Measurements from ENCODE around the gene NXPH1.

Gene NXPH1

DNA sequence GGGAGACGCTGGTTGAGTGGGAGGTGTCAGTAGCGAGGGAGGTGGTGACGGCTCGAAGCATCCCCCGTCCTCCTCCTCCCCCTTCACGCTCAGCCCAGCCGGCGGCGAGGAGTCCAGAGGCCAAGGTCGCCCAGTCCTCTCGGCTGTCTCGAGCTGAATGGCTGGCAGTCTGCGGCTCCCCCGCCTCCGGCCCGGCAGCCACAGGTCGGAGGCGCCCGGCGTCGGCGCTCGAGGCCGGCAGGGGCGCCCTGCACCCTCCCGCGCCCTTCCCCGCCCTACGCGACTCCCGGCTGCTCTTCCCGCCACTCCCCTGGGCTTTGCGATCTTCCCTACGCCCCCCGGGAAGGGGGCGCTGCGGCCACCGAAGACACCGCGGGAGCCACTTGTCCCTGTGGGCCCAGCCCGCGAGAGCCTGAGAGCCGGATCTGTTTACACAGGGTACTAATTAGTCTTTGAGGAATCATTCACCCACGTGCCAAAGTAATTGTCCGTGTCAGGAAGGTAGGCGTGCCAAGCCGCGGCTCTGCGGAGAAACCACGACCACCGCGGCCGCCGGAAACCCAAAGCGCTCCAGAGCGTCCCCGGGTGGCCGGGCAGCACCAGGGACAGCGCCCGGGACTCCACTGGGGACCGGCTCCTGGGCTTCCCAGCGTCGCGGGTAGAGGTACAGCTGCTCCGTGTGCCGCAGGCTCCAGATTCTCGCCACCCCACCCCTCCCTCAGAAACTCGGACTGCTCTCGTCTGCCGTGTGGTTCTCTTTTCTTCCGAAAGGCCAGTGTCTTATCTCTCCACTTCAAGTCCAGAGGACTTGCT, at the start of gene NXPH1:
Gene NXPH1 (plus strand): TSS at position 133 of the 813 bp plus-strand sequence.
- DNase-seq, result no peak

DNA sequence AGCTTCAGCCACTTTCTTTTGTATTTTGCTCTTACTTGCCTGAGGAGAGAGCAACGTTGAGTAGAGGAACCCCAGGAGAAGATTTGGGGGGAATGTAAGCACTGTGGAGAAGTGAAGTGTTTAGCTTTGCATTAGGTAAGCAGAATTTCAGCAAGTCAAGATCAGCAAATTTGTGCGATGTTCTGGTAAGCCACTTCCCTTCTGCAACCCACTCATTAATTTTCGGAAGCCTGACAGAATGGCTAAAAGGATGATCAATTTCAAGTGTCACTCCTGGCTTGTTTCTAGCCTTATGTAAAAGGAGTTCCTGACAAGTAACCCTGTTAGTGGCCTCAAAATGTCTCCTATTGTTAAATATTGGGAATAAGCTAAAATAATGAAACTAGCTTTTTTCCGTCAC, 48.5 kb upstream of the NXPH1 start:
- DNase-seq, result no peak

DNA sequence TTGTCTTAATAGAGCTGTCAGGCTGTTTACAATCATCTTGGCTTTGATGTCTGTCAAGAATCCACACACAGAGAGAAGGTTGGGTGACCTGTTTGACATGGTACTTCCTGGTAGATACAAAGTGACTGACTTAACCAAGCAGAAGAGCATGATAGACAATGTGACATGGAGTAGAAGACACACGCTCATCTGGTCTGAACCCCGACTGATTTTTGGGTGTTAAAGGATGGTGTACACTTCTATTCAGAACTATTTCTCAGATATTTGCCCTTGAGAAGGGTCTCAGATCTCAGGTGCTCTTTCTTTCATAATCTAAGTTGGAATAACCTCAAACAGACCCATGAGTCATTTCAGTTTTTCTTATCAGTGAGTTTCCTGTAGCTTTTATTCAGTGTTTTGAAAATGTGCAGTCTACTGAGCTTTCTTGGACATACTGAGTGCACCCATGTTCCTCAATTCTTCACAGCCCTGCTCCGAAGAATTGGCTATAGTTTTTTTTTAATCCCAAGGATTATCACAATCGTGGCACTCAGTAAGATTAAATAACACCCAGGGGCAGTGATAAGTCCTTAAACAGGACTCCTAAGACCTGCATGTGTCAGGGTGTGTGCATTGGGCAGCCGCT, 46.4 kb upstream of the NXPH1 start:
- no peak for DNase-seq

DNA sequence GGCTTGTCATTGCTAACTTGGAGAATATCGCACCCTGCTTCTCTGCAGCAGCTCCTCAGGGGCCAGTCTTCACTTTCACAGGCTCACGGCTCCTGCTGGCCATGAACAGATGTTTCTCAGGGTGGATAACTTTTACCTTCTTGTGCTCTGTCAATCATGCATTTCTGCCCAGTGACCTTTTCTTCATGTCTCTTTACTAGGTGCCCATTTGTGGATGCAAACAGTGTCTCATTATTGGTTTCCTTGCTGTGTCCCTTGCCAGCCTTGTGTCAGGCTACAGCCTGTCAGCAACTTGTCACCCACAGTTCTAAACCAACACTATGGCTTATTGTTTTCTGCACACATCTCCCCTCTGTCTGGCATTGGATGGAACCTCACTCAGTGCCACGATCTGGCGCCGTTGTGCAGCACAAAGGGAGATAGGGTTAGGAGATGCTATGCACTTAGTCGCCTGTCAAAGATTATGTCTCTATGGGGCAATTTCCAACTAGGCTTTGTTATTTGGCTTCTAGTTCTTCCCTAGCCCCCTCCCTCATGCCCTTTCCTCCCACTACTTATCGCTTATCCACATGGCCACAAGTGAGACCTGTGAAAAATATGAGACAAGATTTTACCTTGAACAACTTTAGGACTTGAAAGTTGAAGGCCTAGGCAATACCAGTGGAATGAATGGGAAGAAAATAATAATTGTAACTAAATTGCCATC, 45.7 kb upstream of the NXPH1 start:
- no peak for DNase-seq

DNA sequence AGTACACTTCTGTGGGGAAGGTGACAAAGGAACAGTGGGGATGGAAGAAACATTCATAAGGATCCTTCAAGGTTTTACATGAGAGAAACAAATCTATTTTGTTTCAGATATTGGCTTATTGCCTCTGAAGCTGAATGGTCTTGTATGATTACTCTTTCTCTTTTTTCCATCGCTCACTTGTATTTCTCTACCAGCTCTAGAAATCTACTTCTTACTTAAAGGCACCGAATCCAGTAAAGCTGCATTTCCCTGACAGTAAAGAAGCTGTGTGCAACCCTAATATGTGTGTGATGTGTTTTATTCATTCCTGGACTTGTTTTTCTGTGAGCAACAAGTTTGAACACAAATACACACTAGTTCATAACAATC, 45.2 kb upstream of the NXPH1 start:
- DNase-seq, result no peak

DNA sequence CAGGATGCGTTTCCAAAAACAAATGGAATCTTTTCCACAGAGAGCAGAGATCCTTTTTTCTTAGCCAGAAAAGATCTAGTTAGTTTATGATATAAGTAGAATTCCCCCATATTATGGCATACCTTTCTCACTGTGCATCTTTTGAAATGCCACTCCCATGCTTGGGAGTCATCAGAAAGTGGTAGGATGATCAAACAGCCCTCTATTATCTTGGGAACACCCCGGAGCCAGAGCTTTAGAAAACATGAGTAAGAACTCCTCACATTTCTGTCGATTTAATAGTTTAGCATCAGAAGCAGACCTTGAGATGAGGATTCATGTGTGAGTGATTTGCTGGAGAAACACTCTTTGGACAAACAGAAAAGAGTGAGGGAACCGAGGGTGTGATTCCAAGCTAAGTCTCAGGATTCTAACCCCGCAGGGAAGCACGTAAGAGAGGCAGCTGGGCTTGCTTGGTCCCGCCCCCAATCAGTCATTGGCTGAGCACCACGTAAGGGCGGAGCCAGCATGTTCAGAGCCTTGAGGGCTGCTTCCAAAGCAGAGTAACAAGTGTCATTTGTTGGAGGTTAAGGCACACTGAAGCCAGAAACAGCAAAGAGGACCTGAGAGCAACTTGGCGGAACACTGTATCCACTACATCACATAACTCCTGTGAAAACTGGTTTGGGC, 43.7 kb upstream of the NXPH1 start:
- DNase-seq, result no peak

DNA sequence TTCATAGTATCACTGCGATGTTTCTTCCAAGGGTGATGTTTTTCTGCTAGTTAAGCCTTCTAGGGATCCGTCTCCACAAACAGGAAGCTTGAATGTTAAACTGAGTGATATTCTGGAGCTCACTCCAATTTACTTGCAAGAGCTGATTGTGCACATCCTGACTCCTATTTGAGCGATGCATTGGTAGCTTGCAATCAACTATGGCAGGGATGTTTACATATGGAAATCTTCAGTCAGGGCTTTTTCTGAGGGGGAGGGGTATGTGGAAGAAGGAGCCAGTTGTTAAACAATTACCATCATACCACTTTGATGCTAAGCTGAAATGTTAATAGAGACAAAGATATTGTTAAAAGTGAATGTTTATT, 43.2 kb upstream of the NXPH1 start:
- DNase-seq, result no peak

DNA sequence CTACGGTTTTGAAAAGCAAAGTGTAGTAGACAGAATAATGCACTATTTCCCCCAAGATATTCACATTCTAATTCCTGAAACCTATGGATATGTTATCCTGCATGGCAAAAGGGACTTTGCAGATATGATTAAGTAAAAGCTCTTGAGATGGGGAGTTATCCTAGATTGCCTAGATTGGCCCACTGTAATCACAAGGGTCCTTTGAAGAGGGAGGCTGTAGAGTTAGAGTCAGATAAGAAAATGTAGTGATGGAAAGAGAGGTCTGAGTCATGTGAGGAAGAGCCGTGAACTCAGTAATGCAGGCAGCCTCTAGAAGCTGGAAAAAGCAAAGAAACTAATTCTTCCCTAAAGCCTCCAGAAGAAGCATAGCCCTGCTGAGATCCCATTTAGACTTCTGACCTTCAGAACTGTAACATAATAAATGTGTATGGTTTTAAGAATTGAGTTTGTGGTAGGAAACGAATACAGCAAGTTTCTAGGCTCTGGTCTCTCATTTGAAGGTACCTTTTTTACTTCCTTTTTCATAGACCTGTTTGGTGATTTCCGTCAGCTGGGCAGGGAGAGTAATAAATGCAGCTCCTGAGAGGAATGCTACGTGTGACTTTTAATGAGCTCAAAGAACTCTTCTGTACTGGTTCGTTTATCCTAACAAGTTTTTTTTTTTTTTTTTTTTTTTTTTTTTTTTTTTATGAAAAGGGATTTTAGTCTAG, 41.9 kb upstream of the NXPH1 start:
- no peak for DNase-seq

DNA sequence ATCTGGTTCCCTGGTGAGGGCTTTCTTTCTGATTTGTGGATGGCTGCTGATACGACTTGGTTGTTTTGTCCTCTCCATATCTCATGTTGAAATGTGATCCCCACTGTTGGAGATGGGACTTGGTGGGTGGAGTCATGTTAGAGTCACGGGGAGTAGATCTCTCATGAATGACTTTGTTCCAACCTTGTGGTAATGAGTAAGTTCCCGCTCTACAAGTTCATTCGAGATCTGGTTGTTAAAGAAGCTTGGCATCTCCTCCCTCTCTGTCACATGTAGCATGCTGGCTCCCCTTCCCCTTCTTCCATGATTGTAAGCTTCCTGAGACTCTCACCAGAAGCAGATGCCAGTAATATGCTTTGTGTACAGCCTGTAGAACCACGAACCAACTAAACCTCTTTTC, 37.1 kb upstream of the NXPH1 start:
- DNase-seq, result no peak

DNA sequence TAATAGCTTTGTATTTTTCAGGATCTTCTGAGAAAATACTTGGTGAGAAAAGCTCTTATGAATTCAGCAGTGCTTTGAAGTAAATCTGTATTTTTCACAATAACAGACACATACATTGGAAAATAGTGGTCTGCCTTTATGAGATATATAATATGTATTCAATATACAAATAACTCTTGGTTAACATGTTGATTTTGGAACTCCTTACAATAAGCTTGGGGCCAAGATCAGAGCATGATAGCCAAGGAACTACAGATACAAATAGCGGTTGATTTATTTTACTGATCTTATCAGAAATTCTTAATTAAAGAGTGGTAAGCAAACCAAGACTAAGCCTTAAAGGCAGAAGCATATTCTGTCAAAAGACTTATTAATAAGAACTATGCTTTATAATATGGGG, 24.5 kb upstream of the NXPH1 start:
- no peak for DNase-seq

DNA sequence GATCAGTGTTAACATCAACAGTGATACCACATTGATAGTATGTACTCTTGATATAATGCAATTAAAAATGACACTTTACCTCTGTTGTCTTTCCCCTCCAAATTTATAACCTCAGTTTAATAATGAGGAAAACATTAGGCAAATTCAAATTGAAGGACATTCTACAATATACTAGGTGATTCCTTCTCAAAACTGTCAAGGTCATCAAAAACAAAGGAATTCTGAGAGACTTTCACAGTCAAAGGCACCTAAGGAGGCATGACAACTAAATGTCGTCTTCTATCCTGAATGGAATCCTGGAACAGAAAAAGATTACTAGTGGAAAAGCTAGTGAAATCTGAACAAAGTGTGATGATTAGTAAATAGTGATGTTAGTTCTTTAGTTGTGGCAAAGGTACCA, 22.3 kb upstream of the NXPH1 start:
- no peak for DNase-seq

DNA sequence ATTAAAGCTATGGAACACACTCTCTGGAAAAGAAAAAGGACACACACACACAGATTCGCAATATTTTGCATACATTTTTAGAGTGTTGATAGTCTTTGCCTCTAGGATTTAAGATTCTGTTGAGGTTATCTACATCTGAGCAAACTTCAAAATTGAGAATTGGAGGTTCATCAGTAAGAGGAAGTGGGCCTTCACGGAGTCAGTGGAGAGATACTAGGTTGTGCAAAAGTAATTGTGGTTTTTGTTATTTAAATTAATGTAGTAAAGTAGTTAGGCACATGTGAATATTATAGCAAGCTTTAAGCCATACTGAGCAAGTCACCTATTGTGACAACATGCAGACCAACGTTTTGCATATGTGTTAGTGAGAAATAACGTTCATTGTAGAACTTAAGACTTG, 19.8 kb upstream of the NXPH1 start:
- no peak for DNase-seq

DNA sequence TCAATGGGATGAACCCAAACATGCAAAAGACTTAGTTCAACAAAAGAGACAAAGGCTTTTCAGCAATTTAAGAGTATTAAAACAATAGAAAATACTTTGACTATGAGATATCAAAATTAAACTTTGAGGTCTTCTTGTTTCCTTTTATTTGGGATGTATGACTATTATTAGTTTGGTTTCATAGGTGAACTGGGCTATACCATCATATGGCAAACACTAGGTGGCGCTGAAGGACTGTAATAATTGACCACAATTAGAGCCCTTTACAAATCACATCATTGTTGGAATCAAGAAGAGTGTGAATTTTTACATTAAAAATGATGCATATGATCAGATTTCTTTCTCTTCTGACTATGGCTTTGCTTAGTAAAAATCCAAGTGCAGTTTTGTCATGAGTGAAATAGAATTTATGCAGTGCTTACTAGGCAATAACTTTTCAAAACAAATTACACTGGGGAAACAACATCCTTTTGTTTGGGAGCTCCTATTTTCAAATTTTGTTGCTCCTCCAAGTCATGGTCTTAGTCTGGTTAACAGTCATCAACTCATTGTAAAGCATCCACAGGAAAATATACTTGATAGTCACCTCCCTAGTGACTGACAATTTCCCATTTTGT, 14.7 kb upstream of the NXPH1 start:
- peak; percentile 94 for DNase-seq

DNA sequence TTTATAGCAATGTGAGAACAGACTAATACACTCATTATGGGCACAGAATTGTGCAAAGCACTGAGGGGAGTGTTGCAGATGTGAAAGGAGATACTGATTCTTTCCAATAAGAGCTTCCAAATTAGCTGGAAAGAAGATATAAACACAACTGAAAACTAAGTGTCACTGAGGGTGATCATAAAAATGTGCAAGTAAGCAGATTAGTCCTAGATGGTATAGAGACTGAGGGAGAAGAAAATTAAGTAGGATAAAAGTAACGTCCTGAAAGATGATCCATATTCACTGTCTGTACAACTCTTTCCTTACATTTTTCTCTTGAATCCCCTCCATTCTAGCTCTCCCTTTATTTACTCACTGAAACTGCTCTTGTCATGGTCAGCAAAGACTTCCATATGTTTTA, 11.2 kb upstream of the NXPH1 start:
- no peak for DNase-seq

DNA sequence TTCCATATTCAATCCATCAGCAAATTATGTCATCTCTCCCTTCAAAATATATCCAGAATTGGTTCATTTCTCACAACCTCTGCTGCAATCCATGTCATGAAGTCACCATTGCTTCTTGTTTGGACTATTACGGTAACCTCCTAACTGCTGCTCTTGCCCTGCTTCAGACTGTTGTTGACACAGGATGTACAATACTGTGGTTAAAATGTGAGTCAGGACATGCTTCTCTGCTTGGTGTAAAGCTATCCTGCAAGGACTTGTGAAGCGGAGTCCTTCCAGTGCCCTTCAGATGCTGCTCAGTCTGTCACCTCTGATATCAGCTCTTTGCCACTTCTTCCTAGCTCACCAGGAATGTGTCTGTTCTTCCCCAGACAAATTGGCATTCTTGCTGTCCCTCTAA, 10.4 kb upstream of the NXPH1 start:
- DNase-seq, result no peak

DNA sequence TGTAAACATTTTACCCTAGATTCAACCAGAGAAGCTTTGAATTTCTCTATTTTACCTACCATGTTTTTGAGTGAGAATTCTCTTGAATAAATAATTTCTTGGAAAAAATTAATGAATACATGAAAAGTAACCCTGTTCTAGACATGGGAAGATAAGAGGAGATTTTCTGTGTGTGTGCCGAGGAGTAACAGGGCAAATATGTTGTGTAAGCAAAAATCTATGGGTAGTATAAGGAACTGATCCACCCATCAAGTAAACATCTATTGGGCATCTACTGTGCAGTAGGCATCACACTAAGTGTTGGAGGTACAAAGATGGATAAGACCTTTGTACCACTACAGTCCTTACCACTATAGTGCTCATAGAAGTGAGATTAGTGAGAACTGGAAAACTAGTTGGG, 8.2 kb upstream of the NXPH1 start:
- DNase-seq, result no peak

DNA sequence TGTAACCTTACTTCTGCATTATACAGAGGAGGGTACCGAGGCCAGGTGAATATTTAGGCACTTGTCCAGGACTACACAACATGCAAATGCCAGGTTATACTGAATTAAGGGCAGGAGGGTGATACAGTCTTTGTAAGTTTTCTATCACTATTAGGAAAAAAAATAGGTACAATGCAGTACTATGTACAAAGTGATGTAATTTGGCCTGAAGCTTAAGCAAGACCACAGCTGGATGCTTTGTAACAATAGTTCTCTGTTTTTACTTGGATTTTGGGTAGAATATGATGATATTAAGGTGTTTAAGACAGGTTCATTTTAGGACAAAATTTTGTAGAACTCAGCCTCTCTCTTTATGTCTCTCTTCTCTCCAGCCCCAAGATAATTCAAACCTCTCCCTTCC, 2.8 kb upstream of the NXPH1 start:
- no peak for DNase-seq

DNA sequence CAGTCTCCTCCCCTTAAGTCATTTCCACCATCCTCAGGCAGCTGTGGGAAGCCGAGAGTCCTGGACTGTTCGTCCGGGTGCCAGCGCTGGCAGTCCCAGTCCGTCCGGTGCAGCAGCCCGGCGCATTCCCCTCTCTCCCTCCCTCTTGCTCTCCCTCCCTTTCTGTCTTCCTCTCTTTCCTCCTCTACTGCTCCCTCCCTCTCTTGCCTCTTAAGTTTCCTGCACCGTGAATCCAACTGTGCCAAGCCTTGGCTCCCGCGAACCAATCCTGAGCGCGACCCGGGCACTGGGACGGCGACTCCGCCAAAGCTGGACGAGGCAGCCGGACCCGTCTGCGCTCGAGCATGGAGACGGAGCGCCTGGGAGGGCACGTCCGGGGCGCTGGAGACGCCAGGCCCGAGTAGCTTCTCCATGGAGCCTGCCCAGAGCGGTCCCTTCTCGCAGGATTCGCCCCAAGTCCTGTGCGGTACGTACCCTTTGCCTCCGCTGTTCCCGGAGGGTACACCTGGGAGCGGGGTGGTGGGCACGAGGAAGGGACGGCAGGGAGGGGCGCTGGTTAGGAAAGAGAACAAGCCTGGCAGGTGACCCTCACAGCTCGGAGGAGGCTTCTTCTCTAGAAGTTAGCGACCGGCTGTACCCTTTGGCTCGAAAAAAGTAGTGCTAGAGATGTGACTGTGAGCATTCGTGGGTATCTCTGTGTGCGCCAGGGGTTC, 1.0 kb downstream of the NXPH1 start:
- DNase-seq, result no peak

DNA sequence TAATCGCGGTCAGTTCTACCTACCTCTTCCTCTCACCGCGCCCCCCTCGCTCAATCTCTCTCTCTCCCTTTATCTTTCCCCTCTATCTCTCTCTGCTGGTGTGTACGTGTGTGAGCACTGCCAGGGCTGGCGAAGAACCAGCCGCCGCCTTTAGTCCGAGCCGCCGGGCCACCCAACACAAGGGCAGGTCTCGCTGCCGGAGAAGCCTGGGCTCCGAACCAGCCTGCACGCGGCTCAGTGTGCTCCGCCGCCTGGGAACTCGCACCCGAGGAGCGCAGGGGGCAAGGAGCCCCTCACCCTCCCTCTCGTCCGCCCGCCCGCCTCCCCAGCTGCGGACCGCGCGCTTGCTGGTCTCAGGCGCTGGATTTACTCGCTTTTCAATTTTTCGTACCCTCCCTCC, 1.7 kb downstream of the NXPH1 start:
- DNase-seq, result no peak

DNA sequence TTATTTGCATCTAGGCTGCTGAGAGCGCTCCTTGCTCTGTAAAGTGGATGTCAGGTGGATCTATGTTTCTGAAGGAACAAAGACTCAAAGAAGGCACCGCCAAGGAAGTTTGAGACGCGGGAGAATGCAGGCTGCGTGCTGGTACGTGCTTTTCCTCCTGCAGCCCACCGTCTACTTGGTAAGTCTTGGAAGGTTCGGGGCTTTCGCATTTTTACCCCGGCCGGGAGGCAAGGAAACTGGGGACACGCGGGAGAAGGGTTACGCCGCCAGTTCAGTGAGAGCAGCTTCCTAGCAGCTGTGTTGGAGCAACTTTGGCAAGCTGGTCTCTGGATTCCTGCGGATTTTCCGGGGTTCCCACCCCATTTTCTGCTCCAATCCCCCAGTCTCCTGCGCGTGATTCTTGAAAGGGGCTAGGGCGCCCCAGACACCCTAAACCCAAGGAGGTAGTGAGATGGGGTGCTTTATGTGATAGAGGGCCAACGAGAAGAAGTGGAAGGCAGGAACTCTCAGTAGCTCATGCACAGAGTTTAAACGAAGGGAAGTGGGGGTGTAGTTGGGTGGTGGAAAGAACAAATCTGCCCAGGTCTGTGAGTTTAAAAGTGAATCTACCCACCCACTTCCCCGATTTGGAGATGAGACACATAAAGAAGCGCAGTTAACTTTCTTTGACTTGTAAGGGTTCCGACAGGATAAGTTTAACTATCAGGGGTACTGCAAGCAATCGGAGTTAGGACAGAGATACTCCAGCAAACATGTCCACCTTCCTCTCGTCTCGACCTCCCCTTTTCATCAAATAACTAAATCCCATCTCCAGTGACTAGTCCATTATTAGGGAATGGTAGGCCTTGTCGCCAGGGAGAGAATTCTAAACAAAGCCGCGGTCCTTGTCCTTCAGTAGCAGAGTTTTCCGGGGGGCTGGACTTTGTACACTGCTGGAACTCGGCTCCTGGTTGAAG, 2.5 kb downstream of the NXPH1 start:
- DNase-seq, result no peak

DNA sequence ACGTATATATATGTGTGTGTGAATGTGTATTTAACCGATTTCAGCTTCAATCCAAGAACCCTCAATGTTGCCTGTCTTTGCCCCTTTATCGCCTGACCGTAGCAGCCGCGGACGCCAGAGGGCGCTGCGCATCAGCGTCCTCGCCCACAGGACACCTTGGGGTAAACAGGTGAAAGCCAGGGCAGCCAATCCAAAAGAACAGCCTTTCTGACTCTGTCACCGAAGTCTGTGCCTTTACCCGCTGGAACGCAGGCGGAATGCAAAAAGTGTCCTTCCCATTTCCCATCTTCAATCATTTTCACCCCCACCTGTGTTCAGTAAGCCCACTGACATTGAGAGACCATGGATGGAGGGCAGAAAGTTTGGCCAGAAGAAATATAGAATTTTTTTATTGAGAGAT, 3.6 kb downstream of the NXPH1 start:
- DNase-seq, result no peak
